Measurements from ENCODE around the gene EYA2. TPM values are rescaled to one million over a fixed set of nuclear protein-coding genes. Genes with fewer than 3 reads are reported as not detected.

EYA2 gene
- total RNA-seq, 1 experiment from 2014 or later = 0.25 TPM

GRCh38 chr20:47054945-47055344, 160.3 kb downstream of the EYA2 start:
- CTCF ChIA-PET = no interaction called here
- intact Hi-C loops (cut with micrococcal nuclease; ENCODE audit: unreplicated experiment) = no loop called here
- Histone ChIP-seq H3K9me3 (no peaks in the 10 kb centered on the region), H3K27me3 (replicated peaks; ENCODE audit: control insufficient read depth, insufficient read depth, low read length) (no peaks in the 10 kb centered on the region; the same call in 1 of the 2 replicates), H3K4me3 (ENCODE audit: low read depth, low read length) (no peak overlapping the region), H3K4me1 (no peaks in the 10 kb centered on the region), H3K36me3 (ENCODE audit: control insufficient read depth, insufficient read depth, low read length) (no peaks in the 10 kb centered on the region)
- TF ChIP-seq CTCF (IDR thresholded peaks at IDR 0.05; ENCODE audit: insufficient read depth in 1 of 2, low read depth in 1 of 2, low read length in 1 of 2, severe bottlenecking in 1 of 2, unreplicated experiment in 1 of 2) = no peak
- peak; percentile 33 to 59 for DNase-seq
- Mint-ChIP-seq H3K4me3 (ENCODE audit: unreplicated experiment) (no peak overlapping the region), H3K27ac (ENCODE audit: unreplicated experiment) (no peak overlapping the region), H3K4me1 (ENCODE audit: low read depth, unreplicated experiment) (no peaks in the 10 kb centered on the region), H3K36me3 (ENCODE audit: insufficient read depth, unreplicated experiment) (no peaks in the 10 kb centered on the region), H3K9me3 (ENCODE audit: unreplicated experiment) (no peaks in the 10 kb centered on the region), H3K27me3 (ENCODE audit: insufficient read depth, unreplicated experiment) (peaks cover 16% of the 10 kb centered on the region)
- no TSS peak for BruUV-seq (replicated peaks)
- POLR2A ChIA-PET = no interaction called here

GRCh38 chr20:47055699-47056369, 161.2 kb downstream of the EYA2 start:
- Histone ChIP-seq H3K36me3 (ENCODE audit: control insufficient read depth, insufficient read depth, low read length) (no peaks in the 10 kb centered on the region), H3K9me3 (no peaks in the 10 kb centered on the region), H3K4me1 (no peaks in the 10 kb centered on the region), H3K27me3 (replicated peaks; ENCODE audit: control insufficient read depth, insufficient read depth, low read length) (no peaks in the 10 kb centered on the region; the same call in 1 of the 2 replicates), H3K4me3 (ENCODE audit: low read depth, low read length) (no peak overlapping the region)
- peak in 1 of 2 experiments; percentile 26 for DNase-seq
- ChIA-PET CTCF (no interaction called here), POLR2A (no interaction called here)
- Mint-ChIP-seq H3K27me3 (ENCODE audit: insufficient read depth, unreplicated experiment) (peaks cover 10% of the 10 kb centered on the region), H3K4me3 (ENCODE audit: unreplicated experiment) (no peak overlapping the region), H3K27ac (ENCODE audit: unreplicated experiment) (no peak overlapping the region), H3K4me1 (ENCODE audit: low read depth, unreplicated experiment) (no peaks in the 10 kb centered on the region), H3K36me3 (ENCODE audit: insufficient read depth, unreplicated experiment) (no peaks in the 10 kb centered on the region), H3K9me3 (ENCODE audit: unreplicated experiment) (no peaks in the 10 kb centered on the region)
- no peak for TF ChIP-seq CTCF (IDR thresholded peaks at IDR 0.05; ENCODE audit: insufficient read depth in 1 of 2, low read depth in 1 of 2, low read length in 1 of 2, severe bottlenecking in 1 of 2, unreplicated experiment in 1 of 2)
- BruUV-seq (replicated peaks) = no TSS peak
- intact Hi-C loops (cut with micrococcal nuclease; ENCODE audit: unreplicated experiment) = no loop called here

DNA sequence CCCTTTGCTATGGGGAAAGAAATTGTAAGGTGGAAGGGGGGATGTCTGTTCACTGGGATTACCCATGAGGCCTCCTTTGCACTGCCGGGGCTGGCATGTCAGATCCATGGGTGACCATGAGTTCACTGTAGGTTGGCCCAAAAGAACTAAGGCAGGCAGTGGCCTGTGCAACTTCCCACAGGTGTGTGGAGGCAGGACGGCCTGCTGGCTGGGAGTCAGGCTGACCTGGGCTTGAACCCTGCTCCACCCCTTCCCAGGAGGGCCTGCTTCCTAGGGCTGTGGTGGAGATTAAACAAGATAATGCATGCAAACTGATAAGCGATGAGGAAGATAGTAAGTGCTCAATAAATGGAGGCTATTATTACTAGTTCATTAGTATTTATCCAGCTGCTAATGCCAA, 163.0 kb downstream of the EYA2 start:
- no peak for TF ChIP-seq CTCF (IDR thresholded peaks at IDR 0.05; ENCODE audit: insufficient read depth in 1 of 2, low read depth in 1 of 2, low read length in 1 of 2, severe bottlenecking in 1 of 2, unreplicated experiment in 1 of 2)
- H3K36me3 Mint-ChIP-seq (ENCODE audit: insufficient read depth, unreplicated experiment) = no peaks in the 10 kb centered on the region
- POLR2A ChIA-PET = no interaction called here
- H3K27ac Mint-ChIP-seq (ENCODE audit: unreplicated experiment) = no peak overlapping the region
- peak in 1 of 2 experiments; percentile 31 for DNase-seq
- H3K4me3 Mint-ChIP-seq (ENCODE audit: unreplicated experiment) = no peak overlapping the region
- Histone ChIP-seq H3K4me1 (no peaks in the 10 kb centered on the region), H3K9me3 (no peaks in the 10 kb centered on the region), H3K27me3 (replicated peaks; ENCODE audit: control insufficient read depth, insufficient read depth, low read length) (no peaks in the 10 kb centered on the region), H3K4me3 (ENCODE audit: low read depth, low read length) (no peak overlapping the region), H3K36me3 (ENCODE audit: control insufficient read depth, insufficient read depth, low read length) (no peaks in the 10 kb centered on the region)
- intact Hi-C loops (cut with micrococcal nuclease; ENCODE audit: unreplicated experiment) = no loop called here
- CTCF ChIA-PET = no interaction called here
- H3K27me3 Mint-ChIP-seq (ENCODE audit: insufficient read depth, unreplicated experiment) = peaks cover 7% of the 10 kb centered on the region
- no peaks in the 10 kb centered on the region for H3K4me1 Mint-ChIP-seq (ENCODE audit: low read depth, unreplicated experiment)
- H3K9me3 Mint-ChIP-seq (ENCODE audit: unreplicated experiment) = no peaks in the 10 kb centered on the region
- no TSS peak for BruUV-seq (replicated peaks)

All from Caco-2 (cell line).